WI38 (cell line): ENCODE measurements around the gene KRT1.

Experiments used
- H3K4me3 ChIP-seq: 2 replicates; pipeline ENCODE4 v1.5.1; 2011; ENCODE audit warnings: low read depth, mild to moderate bottlenecking, control low read depth, low read length
- CTCF ChIP-seq: IDR thresholded peaks from 2 replicates; pipeline ENCODE4 v1.5.1; 2012; ENCODE audit warnings: low read depth, mild to moderate bottlenecking, control low read depth, low read length

KRT1 gene

GRCh38 chr12:52637299-52637698 lies 42.9 kb downstream of the KRT1 start:
- TF ChIP-seq CTCF = no peak
- H3K4me3 ChIP-seq = no peak overlapping the region

GRCh38 chr12:52636592-52637258 lies 43.5 kb downstream of the KRT1 start:
- no peak overlapping the region for H3K4me3 ChIP-seq
- TF ChIP-seq CTCF = no peak

DNA sequence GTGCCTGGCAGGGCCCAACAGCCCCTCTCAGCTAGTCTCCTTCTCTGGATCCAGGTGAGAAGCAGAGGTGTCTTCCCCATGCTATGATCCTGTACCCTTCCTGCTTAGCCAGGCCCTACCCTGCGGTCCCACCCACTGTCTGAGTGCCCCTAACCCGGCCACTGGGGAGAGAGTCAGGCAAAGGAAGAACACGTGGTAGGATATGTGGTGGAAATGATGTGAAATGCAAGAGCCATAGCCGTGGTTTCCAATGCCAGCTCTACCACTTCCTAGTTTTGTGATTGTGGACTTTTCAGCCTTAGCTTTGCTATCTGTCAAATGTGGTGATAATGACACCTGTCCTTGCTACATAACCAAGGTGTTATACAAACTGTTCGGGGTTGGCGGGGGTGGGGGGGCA lies 44.0 kb downstream of the KRT1 start:
- no peak for TF ChIP-seq CTCF
- H3K4me3 ChIP-seq = no peak overlapping the region

DNA sequence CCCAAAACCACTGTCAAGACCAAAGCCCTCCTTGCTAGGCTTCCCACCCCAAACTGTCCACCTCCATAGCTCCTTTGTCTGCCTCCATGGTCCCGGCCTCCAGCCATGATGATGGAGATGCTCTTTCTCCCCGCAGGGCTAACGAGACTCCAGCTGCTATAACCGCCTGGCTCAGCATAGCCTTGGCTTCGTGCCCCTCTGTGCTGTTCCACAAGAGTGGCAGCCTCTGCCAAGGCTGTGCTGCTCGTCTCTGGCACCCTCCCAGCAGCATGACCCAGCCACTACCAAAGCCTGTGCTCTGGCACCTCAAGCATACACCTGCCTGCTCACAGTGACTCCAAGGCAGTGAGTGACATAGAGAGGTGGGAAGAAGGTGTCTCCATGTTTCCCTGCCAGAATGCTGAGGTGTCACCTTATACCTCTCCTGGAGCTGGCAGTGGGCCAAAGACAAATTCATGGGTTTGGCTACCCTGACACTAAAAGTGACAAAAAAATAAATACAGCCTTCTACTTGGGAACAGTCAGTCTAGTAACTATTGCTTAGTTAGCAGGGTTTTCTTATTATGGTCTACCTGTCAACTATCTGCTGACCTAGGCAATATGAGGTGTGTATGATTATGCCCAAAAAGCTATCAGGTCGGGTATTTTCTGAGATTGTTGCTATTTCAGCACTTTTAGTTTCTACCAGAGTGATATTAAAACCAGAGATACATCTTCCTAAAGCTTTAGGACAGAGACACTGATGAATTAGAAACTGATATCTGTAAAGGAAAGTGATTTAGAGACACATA lies 45.7 kb downstream of the KRT1 start:
- TF ChIP-seq CTCF = no peak
- no peak overlapping the region for H3K4me3 ChIP-seq

DNA sequence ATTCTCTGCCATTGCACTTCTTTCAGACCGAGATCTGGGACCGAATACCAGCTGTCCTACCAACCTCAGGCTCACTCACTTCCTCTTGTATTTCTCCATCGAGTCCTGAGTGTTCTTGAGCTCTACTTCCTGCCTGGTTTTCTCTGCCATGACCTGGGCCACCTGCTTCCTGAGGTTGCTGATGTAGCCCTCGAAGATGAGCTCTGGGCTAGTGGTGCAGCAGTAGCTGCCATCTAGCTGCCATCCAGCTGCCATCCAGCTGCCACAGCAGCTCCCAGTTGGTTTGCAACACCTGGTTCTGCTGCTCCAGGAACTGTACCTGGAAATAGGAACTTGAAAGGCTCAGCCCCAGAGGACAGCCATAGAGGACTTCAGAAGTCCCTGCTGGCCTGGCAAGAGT lies 46.8 kb downstream of the KRT1 start:
- TF ChIP-seq CTCF = no peak
- H3K4me3 ChIP-seq = no peak overlapping the region

DNA sequence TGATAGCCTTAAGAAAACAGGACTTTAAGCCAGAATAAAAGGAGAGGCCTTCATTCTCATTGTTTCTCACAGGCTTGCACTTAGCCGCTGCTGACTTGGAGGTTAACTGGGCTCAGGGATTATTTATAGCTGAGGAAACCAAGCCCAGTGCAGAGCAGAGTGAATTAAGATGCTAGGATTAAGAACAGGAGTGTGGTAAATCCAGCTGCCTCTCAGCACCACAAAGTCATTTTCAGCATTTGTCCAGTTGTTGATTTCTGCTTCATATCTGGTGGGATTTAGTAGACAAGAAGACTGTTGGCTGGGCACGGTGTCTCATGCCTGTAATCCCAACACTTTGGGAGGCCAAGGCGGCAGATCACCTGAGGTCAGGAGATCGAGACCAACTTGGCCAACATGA lies 47.6 kb downstream of the KRT1 start:
- TF ChIP-seq CTCF = no peak
- H3K4me3 ChIP-seq = no peak overlapping the region
